MCF 10A (cell line): ENCODE results near the gene C8G. TPM values are rescaled to one million over a fixed set of nuclear protein-coding genes. Genes with fewer than 3 reads are reported as not detected.

Experiments used
- BruUV-seq: library from RNA; stranded (reverse); fragments of 400-500 nt; replicated peaks from 2 replicates; lab custom pipeline; 2021; lab: Mats Ljungman, UMichigan
- CTCF ChIA-PET: fragments of 300-600 bp; sonication (Branson Sonifier 250); formaldehyde crosslinking; extraction: SDS; loops from one replicate; lab custom pipeline; 2021; ENCODE audit warnings: antibody characterized with exemption, inconsistent platforms; lab: Yijun Ruan, JAX
- POLR2A ChIA-PET: fragments of 300-600, 350-650 bp; sonication (Branson Sonifier 250); formaldehyde crosslinking; extraction: SDS; loops from one replicate; lab custom pipeline; 2020; ENCODE audit warnings: antibody characterized with exemption, inconsistent platforms; lab: Yijun Ruan, JAX
- DNase-seq: peaks from one replicate; pipeline ENCODE4 v3.0.0-alpha.2; 2018; ENCODE audit not compliant: unreplicated experiment
- H3K27ac Mint-ChIP-seq: one replicate; pipeline ENCODE4 v1.8.0; 2022; ENCODE audit warnings: mild to moderate bottlenecking, low read depth, mixed read lengths; ENCODE audit not compliant: unreplicated experiment
- H3K27me3 Mint-ChIP-seq: one replicate; pipeline ENCODE4 v1.8.0; 2022; ENCODE audit warnings: mixed read lengths; ENCODE audit not compliant: insufficient read depth, unreplicated experiment
- H3K36me3 Mint-ChIP-seq: one replicate; pipeline ENCODE4 v1.8.0; 2022; ENCODE audit warnings: mild to moderate bottlenecking, moderate library complexity, mixed read lengths; ENCODE audit not compliant: insufficient read depth, unreplicated experiment
- H3K4me1 Mint-ChIP-seq: one replicate; pipeline ENCODE4 v1.8.0; 2022; ENCODE audit warnings: mixed read lengths; ENCODE audit not compliant: insufficient read depth, unreplicated experiment
- H3K4me3 Mint-ChIP-seq: one replicate; pipeline ENCODE4 v1.8.0; 2022; ENCODE audit warnings: mild to moderate bottlenecking, moderate library complexity, mixed read lengths; ENCODE audit not compliant: unreplicated experiment
- H3K9me3 Mint-ChIP-seq: one replicate; pipeline ENCODE4 v1.8.0; 2022; ENCODE audit warnings: mixed read lengths; ENCODE audit not compliant: unreplicated experiment
- CTCF ChIP-seq: fragments of 200-600 bp; IDR thresholded peaks from one replicate; pipeline ENCODE4 v1.8.0; 2022; ENCODE audit warnings: antibody characterized with exemption, mild to moderate bottlenecking; ENCODE audit not compliant: unreplicated experiment
- intact Hi-C: fragments of 100-400 bp; cut with micrococcal nuclease; formaldehyde crosslinking; loops from 2 replicates; pipeline ENCODE4 v1.14.1; 2022
- total RNA-seq: library from RNA; stranded (reverse); gene quantifications from 2 replicates; pipeline ENCODE4 v1.2.3, GENCODE V29; 2022

Gene C8G
- total RNA-seq, 1 experiment from 2014 or later, result 1.0 TPM

GRCh38 chr9:136971746-136972145 lies 26.7 kb downstream of the C8G start:
- no TSS peak for BruUV-seq
- no peak overlapping the region for H3K4me3 Mint-ChIP-seq
- H3K4me1 Mint-ChIP-seq, result peaks cover 7% of the 10 kb centered on the region
- no peaks in the 10 kb centered on the region for H3K36me3 Mint-ChIP-seq
- DNase-seq, result no peak
- POLR2A ChIA-PET, result interaction anchor here (1.3 kb wide), 1 partner anchor 21 kb away, joined by 3 read pairs; the partner anchor contains the start of gene PAXX
- H3K9me3 Mint-ChIP-seq, result no peaks in the 10 kb centered on the region
- no peak overlapping the region for H3K27ac Mint-ChIP-seq
- TF ChIP-seq CTCF, result no peak
- no peaks in the 10 kb centered on the region for H3K27me3 Mint-ChIP-seq
- CTCF ChIA-PET, result interaction anchor here (0.6 to 1.4 kb wide), 2 partner anchors 58 to 75 kb away, joined by 4 read pairs; no protein-coding TSS in a partner anchor
- intact Hi-C loops, result no loop called here

- BruUV-seq, result no TSS peak
- TF ChIP-seq CTCF, result no peak
Observed at GRCh38 chr9:136972335-136972734, 27.3 kb downstream of the C8G start.

GRCh38 chr9:136972743-136973142 lies 27.7 kb downstream of the C8G start:
- H3K4me1 Mint-ChIP-seq, result peaks cover 7% of the 10 kb centered on the region
- H3K27ac Mint-ChIP-seq, result no peak overlapping the region
- H3K27me3 Mint-ChIP-seq, result no peaks in the 10 kb centered on the region
- BruUV-seq, result no TSS peak
- no peaks in the 10 kb centered on the region for H3K36me3 Mint-ChIP-seq
- CTCF ChIA-PET, result interaction anchor here (1.4 kb wide), 1 partner anchor 57 kb away, joined by 4 read pairs; no protein-coding TSS in a partner anchor
- no peak overlapping the region for H3K4me3 Mint-ChIP-seq
- DNase-seq, result no peak
- POLR2A ChIA-PET, result interaction anchor here (1.3 kb wide), 1 partner anchor 20 kb away, joined by 3 read pairs; the partner anchor contains the start of gene PAXX
- TF ChIP-seq CTCF, result no peak
- intact Hi-C loops, result no loop called here
- no peaks in the 10 kb centered on the region for H3K9me3 Mint-ChIP-seq

More at GRCh38 chr9:136972335-136972734, 27.3 kb downstream of the C8G start:
- Mint-ChIP-seq H3K4me1 (peaks cover 7% of the 10 kb centered on the region), H3K4me3 (no peak overlapping the region), H3K9me3 (no peaks in the 10 kb centered on the region), H3K36me3 (no peaks in the 10 kb centered on the region), H3K27ac (no peak overlapping the region), H3K27me3 (no peaks in the 10 kb centered on the region)
- ChIA-PET POLR2A (interaction anchor here (1.3 kb wide), 1 partner anchor 20 kb away, joined by 3 read pairs; the partner anchor contains the start of gene PAXX), CTCF (interaction anchor here (0.6 to 1.4 kb wide), 2 partner anchors 57 to 74 kb away, joined by 4 read pairs; no protein-coding TSS in a partner anchor)
- intact Hi-C loops, result no loop called here
- no peak for DNase-seq

- POLR2A ChIA-PET, result no interaction called here
- BruUV-seq, result no TSS peak
- Mint-ChIP-seq H3K4me3 (no peak overlapping the region), H3K4me1 (peaks cover 7% of the 10 kb centered on the region), H3K36me3 (no peaks in the 10 kb centered on the region), H3K27ac (no peak overlapping the region), H3K9me3 (no peaks in the 10 kb centered on the region), H3K27me3 (no peaks in the 10 kb centered on the region)
- intact Hi-C loops, result no loop called here
- CTCF ChIA-PET, result interaction anchor here (0.6 kb wide), 1 partner anchor 73 kb away, joined by 3 read pairs; no protein-coding TSS in a partner anchor
- no peak for DNase-seq
- no peak for TF ChIP-seq CTCF
Observed at GRCh38 chr9:136973618-136974617, 28.9 kb downstream of the C8G start.
